Fibroblast of pulmonary artery (primary cell): ENCODE data around the gene LDAH.

Source experiments
- DNase-seq: peaks from one replicate; pipeline ENCODE4 v3.0.0-alpha.2; 2010; ENCODE audit warnings: low read depth
- H3K4me3 ChIP-seq: replicated peaks from 2 replicates; pipeline ENCODE4 v1.5.1; 2011; ENCODE audit warnings: low read depth, mild to moderate bottlenecking, control low read depth, low read length, moderate library complexity
- CTCF ChIP-seq: IDR thresholded peaks from 2 replicates; pipeline ENCODE4 v1.5.1; 2011; ENCODE audit warnings: mild to moderate bottlenecking, control low read depth, low read length, inconsistent platforms; ENCODE audit errors: missing control alignments

LDAH gene

GRCh38 chr2:20676353-20677215 lies 146.3 kb downstream of the LDAH start:
- no peak overlapping the region for H3K4me3 ChIP-seq

GRCh38 chr2:20675701-20676352 lies 147.1 kb downstream of the LDAH start:
- DNase-seq, result no peak
- H3K4me3 ChIP-seq, result no peak overlapping the region
- no peak for TF ChIP-seq CTCF

More at GRCh38 chr2:20676353-20677215, 146.3 kb downstream of the LDAH start:
- no peak for TF ChIP-seq CTCF
- DNase-seq, result no peak

GRCh38 chr2:20674974-20675679 lies 147.8 kb downstream of the LDAH start:
- H3K4me3 ChIP-seq, result no peak overlapping the region
- TF ChIP-seq CTCF, result no peak
- DNase-seq, result peak; percentile 88

GRCh38 chr2:20674309-20674965 lies 148.5 kb downstream of the LDAH start:
- H3K4me3 ChIP-seq, result no peak overlapping the region
- no peak for TF ChIP-seq CTCF
- DNase-seq, result no peak

- DNase-seq, result no peak
- H3K4me3 ChIP-seq, result no peak overlapping the region
- no peak for TF ChIP-seq CTCF
Measured at GRCh38 chr2:20673686-20674308, 149.1 kb downstream of the LDAH start.
